ENCODE measurements around the gene BTN2A1. TPM values are rescaled to one million over a fixed set of nuclear protein-coding genes. Genes with fewer than 3 reads are reported as not detected.
"Not testable (repeated sequence)": the region's sequence is repeated elsewhere in the genome, so short reads cannot be mapped to it uniquely, and the experiment has no call there.

BTN2A1 gene
- total RNA-seq, 2 donors from 2014 or later = 25.9 to 27.9 TPM

- Mint-ChIP-seq H3K36me3 (ENCODE audit: low read depth) (peaks cover 5% of the 10 kb centered on the region), H3K27ac (peak overlapping the region; percentile 100), H3K4me3 (peak overlapping the region; percentile 100), H3K27me3 (no peaks in the 10 kb centered on the region), H3K4me1 (peaks cover 28% of the 10 kb centered on the region)
- ATAC-seq (peak; percentile 8), DNase-seq (no peak)
- H3K9me3 ChIP-seq (ENCODE audit: control insufficient read depth, low read length, poor library complexity, severe bottlenecking) = no peaks in the 10 kb centered on the region
These were observed 18.3 kb upstream of the BTN2A1 start for GRCh38 chr6:26439151-26440125.

- no peak for ATAC-seq
- Mint-ChIP-seq H3K4me3 (peak overlapping the region; percentile 100), H3K27me3 (no peaks in the 10 kb centered on the region), H3K36me3 (ENCODE audit: low read depth) (peaks cover 10% of the 10 kb centered on the region), H3K4me1 (peaks cover 43% of the 10 kb centered on the region), H3K27ac (peak overlapping the region; percentile 100)
- H3K9me3 ChIP-seq (ENCODE audit: control insufficient read depth, low read length, poor library complexity, severe bottlenecking) = no peaks in the 10 kb centered on the region
- DNase-seq = no peak
These were observed 16.8 kb upstream of the BTN2A1 start for GRCh38 chr6:26440977-26441358.

GRCh38 chr6:26441977-26442376 is 15.8 kb upstream of the BTN2A1 start:
- peaks cover 10% of the 10 kb centered on the region for H3K36me3 Mint-ChIP-seq (ENCODE audit: low read depth)

GRCh38 chr6:26445934-26446667 is 11.7 kb upstream of the BTN2A1 start:
- peaks cover 12% of the 10 kb centered on the region for H3K36me3 Mint-ChIP-seq (ENCODE audit: low read depth)
- DNase-seq (no peak), ATAC-seq (peak; percentile 86)
- H3K4me3 Mint-ChIP-seq = peak overlapping the region; percentile 67
- peak overlapping the region; percentile 60 for H3K27ac Mint-ChIP-seq
- no peaks in the 10 kb centered on the region for H3K27me3 Mint-ChIP-seq
- peaks cover 38% of the 10 kb centered on the region for H3K4me1 Mint-ChIP-seq
- H3K9me3 ChIP-seq (ENCODE audit: control insufficient read depth, low read length, poor library complexity, severe bottlenecking) = no peaks in the 10 kb centered on the region

More at GRCh38 chr6:26441977-26442376, 15.8 kb upstream of the BTN2A1 start:
- Mint-ChIP-seq H3K4me3 (peak overlapping the region; percentile 100), H3K27ac (peak overlapping the region; percentile 100), H3K4me1 (peaks cover 47% of the 10 kb centered on the region), H3K27me3 (no peaks in the 10 kb centered on the region)
- H3K9me3 ChIP-seq (ENCODE audit: control insufficient read depth, low read length, poor library complexity, severe bottlenecking) = no peaks in the 10 kb centered on the region
- DNase-seq (no peak), ATAC-seq (no peak)

GRCh38 chr6:26447257-26447656 is 10.5 kb upstream of the BTN2A1 start:
- peaks cover 34% of the 10 kb centered on the region for H3K4me1 Mint-ChIP-seq
- peaks cover 15% of the 10 kb centered on the region for H3K36me3 Mint-ChIP-seq (ENCODE audit: low read depth)
- peak overlapping the region; percentile 60 for H3K27ac Mint-ChIP-seq
- H3K27me3 Mint-ChIP-seq = no peaks in the 10 kb centered on the region
- H3K9me3 ChIP-seq (ENCODE audit: control insufficient read depth, low read length, poor library complexity, severe bottlenecking) = no peaks in the 10 kb centered on the region
- DNase-seq (no peak), ATAC-seq (no peak)
- H3K4me3 Mint-ChIP-seq = no peak overlapping the region

GRCh38 chr6:26450240-26450639 is 7.5 kb upstream of the BTN2A1 start:
- ATAC-seq (no peak), DNase-seq (no peak)
- Mint-ChIP-seq H3K27me3 (no peaks in the 10 kb centered on the region), H3K4me3 (no peak overlapping the region), H3K36me3 (ENCODE audit: low read depth) (peaks cover 10% of the 10 kb centered on the region), H3K27ac (peak overlapping the region; percentile 86), H3K4me1 (peaks cover 17% of the 10 kb centered on the region)
- H3K9me3 ChIP-seq (ENCODE audit: control insufficient read depth, low read length, poor library complexity, severe bottlenecking) = no peaks in the 10 kb centered on the region

- no peak for ATAC-seq
- Mint-ChIP-seq H3K4me1 (peaks cover 20% of the 10 kb centered on the region), H3K4me3 (no peak overlapping the region), H3K36me3 (ENCODE audit: low read depth) (peaks cover 10% of the 10 kb centered on the region), H3K27me3 (no peaks in the 10 kb centered on the region), H3K27ac (no peak overlapping the region)
- H3K9me3 ChIP-seq (ENCODE audit: control insufficient read depth, low read length, poor library complexity, severe bottlenecking) = no peaks in the 10 kb centered on the region
- no peak for DNase-seq
These were observed 5.0 kb upstream of the BTN2A1 start for GRCh38 chr6:26452631-26453235.

- H3K27me3 Mint-ChIP-seq = no peaks in the 10 kb centered on the region
- no peaks in the 10 kb centered on the region for H3K9me3 ChIP-seq (ENCODE audit: control insufficient read depth, low read length, poor library complexity, severe bottlenecking)
- no peak overlapping the region for H3K27ac Mint-ChIP-seq
- no peak for DNase-seq
- H3K4me3 Mint-ChIP-seq = peak overlapping the region; percentile 55
- ATAC-seq = no peak
- peaks cover 17% of the 10 kb centered on the region for H3K36me3 Mint-ChIP-seq (ENCODE audit: low read depth)
- H3K4me1 Mint-ChIP-seq = peaks cover 25% of the 10 kb centered on the region
These were observed 3.1 kb upstream of the BTN2A1 start for GRCh38 chr6:26454631-26455030.

- Mint-ChIP-seq H3K4me1 (peaks cover 32% of the 10 kb centered on the region), H3K27ac (no peak overlapping the region), H3K4me3 (no peak overlapping the region), H3K27me3 (no peaks in the 10 kb centered on the region), H3K36me3 (ENCODE audit: low read depth) (peaks cover 16% of the 10 kb centered on the region)
- no peaks in the 10 kb centered on the region for H3K9me3 ChIP-seq (ENCODE audit: control insufficient read depth, low read length, poor library complexity, severe bottlenecking)
- DNase-seq (no peak), ATAC-seq (no peak)
These were observed 2.3 kb upstream of the BTN2A1 start for GRCh38 chr6:26455357-26455970.

GRCh38 chr6:26457264-26457805 is 420 bp upstream of the BTN2A1 start:
- Mint-ChIP-seq H3K36me3 (ENCODE audit: low read depth) (peaks cover 12% of the 10 kb centered on the region), H3K4me3 (peak overlapping the region; percentile 100), H3K27ac (peak overlapping the region; percentile 99), H3K27me3 (no peaks in the 10 kb centered on the region), H3K4me1 (peaks cover 42% of the 10 kb centered on the region)
- ATAC-seq (peak; percentile 31), DNase-seq (no peak)
- no peaks in the 10 kb centered on the region for H3K9me3 ChIP-seq (ENCODE audit: control insufficient read depth, low read length, poor library complexity, severe bottlenecking)

GRCh38 chr6:26459023-26459810 is 1.5 kb downstream of the BTN2A1 start:
- H3K4me3 Mint-ChIP-seq = peak overlapping the region; percentile 90
- no peaks in the 10 kb centered on the region for H3K9me3 ChIP-seq (ENCODE audit: control insufficient read depth, low read length, poor library complexity, severe bottlenecking)
- no peaks in the 10 kb centered on the region for H3K27me3 Mint-ChIP-seq
- H3K36me3 Mint-ChIP-seq (ENCODE audit: low read depth) = peaks cover 15% of the 10 kb centered on the region
- peaks cover 54% of the 10 kb centered on the region for H3K4me1 Mint-ChIP-seq
- peak overlapping the region; percentile 99 for H3K27ac Mint-ChIP-seq
- ATAC-seq = no peak
- no peak for DNase-seq

- not testable (repeated sequence) for ATAC-seq; DNase-seq; H3K9me3 ChIP-seq (ENCODE audit: control insufficient read depth, low read length, poor library complexity, severe bottlenecking); H3K27me3 Mint-ChIP-seq
- H3K27ac Mint-ChIP-seq = peak overlapping the region; percentile 9
- peaks cover 66% of the 10 kb centered on the region for H3K4me1 Mint-ChIP-seq
- H3K36me3 Mint-ChIP-seq (ENCODE audit: low read depth) = peaks cover 27% of the 10 kb centered on the region
- H3K4me3 Mint-ChIP-seq = peak overlapping the region; percentile 66
These were observed 3.6 kb downstream of the BTN2A1 start for GRCh38 chr6:26461353-26461752.
